ENCODE data around the gene WNT11.

Gene WNT11

GRCh38 chr11:76242004-76242779 lies 35.9 kb upstream of the WNT11 start:
- no peak for TF ChIP-seq ZFX (IDR thresholded peaks at IDR 0.05; ENCODE audit: borderline replicate concordance)
- no peak for TF ChIP-seq CTCF (IDR thresholded peaks at IDR 0.05)
- H3K27ac ChIP-seq: no peak overlapping the region

GRCh38 chr11:76241243-76242000 lies 35.1 kb upstream of the WNT11 start:
- H3K27ac ChIP-seq: no peak overlapping the region
- no peak for TF ChIP-seq ZFX (IDR thresholded peaks at IDR 0.05; ENCODE audit: borderline replicate concordance)
- TF ChIP-seq CTCF (IDR thresholded peaks at IDR 0.05): no peak

GRCh38 chr11:76240666-76241065 lies 34.4 kb upstream of the WNT11 start:
- H3K27ac ChIP-seq: no peak overlapping the region
- no peak for TF ChIP-seq CTCF (IDR thresholded peaks at IDR 0.05)
- no peak for TF ChIP-seq ZFX (IDR thresholded peaks at IDR 0.05; ENCODE audit: borderline replicate concordance)

- TF ChIP-seq ZFX (IDR thresholded peaks at IDR 0.05; ENCODE audit: borderline replicate concordance) (no peak), CTCF (IDR thresholded peaks at IDR 0.05) (no peak)
- H3K27ac ChIP-seq: no peak overlapping the region
Measured at GRCh38 chr11:76240161-76240540, 33.8 kb upstream of the WNT11 start.

GRCh38 chr11:76239483-76240160 lies 33.3 kb upstream of the WNT11 start:
- no peak for TF ChIP-seq CTCF (IDR thresholded peaks at IDR 0.05)
- no peak for TF ChIP-seq ZFX (IDR thresholded peaks at IDR 0.05; ENCODE audit: borderline replicate concordance)
- no peak overlapping the region for H3K27ac ChIP-seq

GRCh38 chr11:76238551-76238950 lies 32.2 kb upstream of the WNT11 start:
- TF ChIP-seq CTCF (IDR thresholded peaks at IDR 0.05) (no peak), ZFX (IDR thresholded peaks at IDR 0.05; ENCODE audit: borderline replicate concordance) (no peak)
- H3K27ac ChIP-seq: no peak overlapping the region
